IPS DF 19.7 (cell line): ENCODE measurements around the gene RINT1.
"Not testable (repeated sequence)": the region's sequence is repeated elsewhere in the genome, so short reads cannot be mapped to it uniquely, and the experiment has no call there.

Experiments used
- DNase-seq: peaks from one replicate; pipeline ENCODE4 v3.0.0-alpha.2; 2013; ENCODE audit warnings: low read depth, low spot score

Gene RINT1

DNA sequence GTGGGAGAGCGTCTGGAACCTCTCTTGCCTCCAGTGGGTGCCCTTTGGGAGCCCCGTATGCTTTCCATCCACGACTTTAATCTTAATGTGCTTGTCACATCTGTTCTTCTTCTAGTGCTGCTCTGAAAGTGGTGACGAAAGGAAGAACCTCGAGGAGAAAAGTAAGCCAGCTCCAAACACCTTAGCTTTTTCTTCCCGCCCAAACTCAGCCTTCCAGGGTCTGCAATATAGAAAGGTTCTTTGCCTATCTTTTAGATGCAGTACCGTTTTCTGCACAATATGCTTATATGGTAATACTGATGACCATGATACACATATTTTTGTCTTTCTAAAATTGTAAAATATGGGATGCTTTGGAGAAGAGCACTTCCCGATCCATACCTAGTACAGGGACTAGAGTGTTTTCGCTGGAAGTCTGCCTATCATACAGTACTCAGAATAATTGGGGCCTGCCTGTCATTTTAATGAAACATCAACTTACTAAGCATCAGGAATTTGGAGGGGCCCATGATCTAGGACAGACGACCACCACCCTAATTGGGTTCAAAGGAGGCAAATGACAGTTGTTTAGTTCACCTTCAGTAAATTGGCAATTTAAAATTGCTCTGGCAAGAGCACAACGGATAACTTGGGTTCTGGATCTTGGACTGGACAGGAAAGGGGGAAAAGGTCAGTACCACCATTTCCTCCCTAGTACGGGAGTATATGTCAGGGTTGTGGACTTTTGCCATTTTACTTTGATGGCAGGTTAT is 884 bp downstream of the RINT1 start:
- DNase-seq, result no peak

DNA sequence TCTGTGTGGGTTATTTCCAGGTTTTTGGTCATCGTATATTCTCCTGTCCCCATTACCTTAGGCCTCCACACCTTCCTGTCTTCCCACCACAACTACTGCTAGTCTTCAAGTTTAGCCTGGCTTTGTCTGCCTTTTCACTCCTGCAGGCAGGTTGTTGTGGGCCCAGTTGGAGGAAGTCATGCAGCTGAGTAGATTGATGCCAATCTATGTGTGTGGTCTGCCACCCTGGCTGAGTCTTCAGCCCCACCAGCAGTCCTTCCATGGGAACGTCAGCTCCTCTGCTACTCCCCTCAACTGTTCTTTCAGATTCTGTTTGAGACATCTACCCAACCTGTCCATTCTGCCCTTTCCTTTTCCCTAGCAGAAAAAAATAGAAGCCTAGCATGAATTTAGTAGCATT is 6.3 kb downstream of the RINT1 start:
- DNase-seq, result no peak

DNA sequence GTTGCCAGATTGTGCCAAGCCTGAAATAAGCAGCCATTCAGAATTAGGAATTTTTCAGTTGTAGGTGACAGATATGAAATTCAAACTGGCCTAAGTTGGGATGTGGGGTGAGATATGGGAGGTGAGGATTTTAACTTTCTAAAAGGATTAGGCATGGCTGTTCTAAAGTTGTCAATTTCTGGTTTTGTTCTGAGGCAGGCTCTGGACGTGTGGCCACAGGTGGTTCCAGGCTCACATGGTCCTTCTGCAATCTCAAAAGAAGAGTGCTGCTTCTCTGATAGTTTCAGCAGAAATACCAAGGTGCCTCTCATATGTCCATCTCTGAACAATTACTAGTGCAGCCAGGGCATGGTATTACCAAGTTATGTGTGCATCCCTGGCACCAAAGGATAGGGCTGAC is 27.9 kb downstream of the RINT1 start:
- no peak for DNase-seq

DNA sequence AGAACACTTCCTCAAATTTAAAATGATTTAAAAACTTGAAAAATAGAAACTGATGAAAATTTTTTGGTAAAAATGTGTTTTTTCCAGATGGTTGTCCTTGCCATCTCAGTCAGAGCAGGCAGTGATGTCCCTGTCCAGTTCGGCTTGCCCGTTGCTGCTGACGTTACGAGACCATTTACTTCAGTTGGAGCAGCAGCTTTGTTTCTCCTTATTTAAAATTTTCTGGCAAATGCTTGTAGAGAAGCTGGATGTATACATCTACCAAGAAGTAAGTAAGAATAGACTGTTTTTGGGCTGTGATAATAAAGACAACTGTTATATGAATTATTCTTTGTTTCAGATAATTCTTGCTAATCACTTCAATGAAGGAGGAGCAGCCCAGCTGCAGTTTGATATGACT is 33.2 kb downstream of the RINT1 start:
- no peak for DNase-seq

DNA sequence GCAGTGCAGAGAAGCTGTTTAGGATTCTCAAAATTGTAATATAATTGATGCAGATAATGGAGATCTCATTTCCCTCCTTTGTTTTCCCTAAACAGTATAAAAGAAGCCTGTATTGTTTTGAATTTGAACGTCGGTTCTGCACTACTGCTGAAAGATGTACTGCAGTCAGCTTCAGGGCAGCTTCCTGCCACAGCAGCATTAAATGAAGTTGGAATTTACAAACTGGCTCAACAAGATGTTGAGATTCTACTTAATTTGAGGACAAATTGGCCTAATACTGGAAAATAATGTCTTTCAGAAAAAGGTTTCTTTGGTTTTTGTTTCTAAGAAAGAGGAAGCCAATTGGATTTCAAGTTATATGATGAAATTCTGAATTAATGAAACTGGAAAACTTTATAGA is 35.0 kb downstream of the RINT1 start:
- DNase-seq, result no peak

DNA sequence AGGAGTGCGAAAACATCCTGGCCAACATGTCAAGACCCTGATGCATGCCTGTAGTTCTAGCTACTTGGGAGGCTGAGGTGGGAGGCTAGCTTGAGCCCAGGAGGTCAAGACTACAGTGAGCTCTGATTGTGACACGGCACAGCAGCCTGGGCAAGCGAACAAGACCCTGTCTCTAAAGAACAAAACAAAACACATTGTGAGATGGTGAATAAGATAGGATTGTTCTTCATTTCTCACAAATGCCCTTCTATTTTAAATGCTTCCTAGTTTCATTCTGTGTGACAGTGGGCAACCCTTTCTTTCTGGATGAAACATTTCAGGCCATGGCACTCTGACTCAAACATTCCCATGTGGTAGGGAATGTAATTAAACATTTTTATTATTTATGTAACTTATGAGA is 35.8 kb downstream of the RINT1 start:
- no peak for DNase-seq

DNA sequence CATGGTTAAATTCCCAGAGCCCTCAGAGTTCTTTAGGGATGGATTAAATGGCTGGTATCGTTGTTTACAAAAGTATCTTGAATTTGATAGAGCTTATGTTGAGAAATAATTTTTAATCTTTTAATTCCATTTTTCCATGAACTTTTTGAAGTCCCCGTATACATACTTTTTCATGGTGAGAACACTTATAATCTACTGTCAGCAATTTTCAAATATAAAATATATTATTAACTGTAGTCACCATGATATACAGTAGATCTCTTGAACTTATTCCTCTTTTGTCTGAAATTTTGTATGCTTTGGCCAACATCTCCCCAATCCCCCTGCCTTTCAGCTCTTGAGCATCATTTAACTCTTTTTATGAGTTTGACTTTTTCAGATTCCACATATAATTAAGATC is 39.9 kb downstream of the RINT1 start:
- no peak for DNase-seq

DNA sequence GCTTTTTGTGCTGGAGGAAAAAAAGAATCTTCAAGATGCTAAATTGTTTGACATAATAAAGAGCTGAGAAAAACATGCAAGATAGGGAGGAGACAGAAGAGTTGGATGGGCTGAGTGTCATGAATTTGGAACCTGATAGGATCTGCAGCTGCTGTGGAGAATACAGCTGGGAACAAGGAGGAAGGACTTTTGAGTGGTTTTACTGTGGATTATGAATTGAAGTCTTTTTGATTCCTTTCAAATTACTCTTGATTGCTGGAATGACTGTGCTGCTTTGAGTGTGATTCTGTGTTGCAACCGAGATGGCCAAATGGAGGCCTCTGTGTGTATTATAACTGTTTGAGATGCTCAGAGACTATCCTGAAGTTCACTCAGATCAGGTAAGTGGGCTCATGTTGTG is 45.2 kb downstream of the RINT1 start:
- DNase-seq, result no peak

DNA sequence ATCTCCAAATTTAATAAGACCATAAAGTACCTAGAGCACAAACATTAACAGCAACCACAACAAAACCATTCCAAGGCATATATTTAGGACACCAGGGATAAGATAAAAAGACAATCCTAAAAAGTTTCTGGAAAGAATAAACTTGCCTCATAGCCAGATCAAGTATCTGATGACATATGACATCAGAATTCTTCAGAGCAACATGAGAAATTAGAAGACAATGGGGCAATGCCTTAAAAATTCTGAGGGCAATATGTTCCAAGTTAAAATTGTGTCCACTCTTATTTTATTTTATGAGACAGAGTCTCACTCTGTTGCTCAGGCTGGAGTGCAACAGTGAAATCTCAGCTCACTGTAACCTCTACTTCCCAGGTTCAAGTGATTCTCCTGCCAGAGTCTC is 46.5 kb downstream of the RINT1 start:
- no peak for DNase-seq

DNA sequence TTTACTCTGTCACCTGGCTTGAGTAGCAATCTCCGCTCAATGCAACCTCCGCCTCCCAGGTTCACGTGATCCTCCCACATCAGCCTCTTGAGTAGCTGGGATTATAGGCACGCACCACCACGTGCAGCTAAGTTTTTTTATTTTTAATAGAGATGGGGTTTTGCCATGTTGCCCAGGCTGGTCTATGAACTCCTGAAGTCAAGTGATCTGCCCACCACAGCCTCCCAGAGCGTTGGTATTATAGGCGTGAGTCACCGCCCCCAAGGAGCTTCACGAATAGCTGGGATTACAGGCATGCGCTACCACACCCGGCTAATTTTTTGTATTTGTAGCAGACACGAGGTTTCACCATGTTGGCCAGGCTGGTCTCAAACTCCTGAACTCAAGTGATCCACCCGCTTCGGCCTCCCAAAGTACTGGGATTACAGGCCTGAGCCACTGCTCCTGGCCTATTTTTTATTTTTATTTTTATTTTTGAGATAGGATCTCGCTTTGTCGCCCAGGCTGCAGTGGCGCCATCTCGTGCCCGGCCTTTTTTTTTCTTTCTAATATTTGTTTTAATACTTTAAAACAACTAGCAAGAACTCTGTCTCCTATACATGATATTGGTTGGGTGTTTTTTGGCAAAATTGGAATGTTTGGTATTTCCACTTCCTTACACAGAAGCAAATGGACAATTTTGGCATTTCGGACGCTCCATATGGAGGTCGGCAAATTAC is 48.2 kb downstream of the RINT1 start:
- DNase-seq, result no peak

DNA sequence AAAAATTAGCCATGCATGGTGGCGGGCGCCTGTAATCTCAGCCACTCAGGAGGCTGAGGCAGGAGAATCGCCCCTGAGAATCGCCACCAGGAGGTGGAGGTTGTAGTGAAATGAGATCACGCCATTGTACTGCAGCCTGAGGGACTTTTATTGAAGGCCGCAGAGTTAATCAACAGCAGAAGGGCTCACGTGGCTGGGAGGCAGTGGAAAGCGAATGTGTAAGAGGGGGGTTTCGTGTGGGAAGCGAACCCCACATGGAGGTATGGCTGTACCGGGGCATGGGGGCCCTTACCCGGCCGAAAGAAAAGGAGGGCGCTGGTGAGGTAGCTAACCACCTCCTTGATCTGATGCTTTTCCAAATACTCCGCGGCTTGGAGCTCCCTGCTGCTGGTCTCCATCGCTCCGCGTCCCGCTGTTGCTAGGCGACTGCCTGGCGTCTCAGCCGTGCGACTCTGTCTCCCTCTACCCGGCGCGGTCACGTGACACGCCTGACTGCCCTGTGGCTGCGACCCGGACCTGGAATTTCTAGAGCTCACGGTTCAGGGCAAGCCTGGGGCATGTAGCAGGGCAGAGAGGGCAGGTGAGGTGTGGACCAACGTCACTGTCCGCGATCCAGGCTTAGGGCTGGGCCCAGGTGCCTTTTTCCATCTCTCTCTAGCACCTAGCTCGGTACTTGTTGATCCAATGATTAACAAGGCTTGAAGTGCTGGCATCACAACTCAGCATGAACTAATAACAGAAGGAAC is 49.2 kb downstream of the RINT1 start, which contains the start of gene EFCAB10:
Gene EFCAB10, minus strand, starts transcription at position 428 of the 746 bp plus-strand sequence. Its CDS starts 30 bp downstream, at position 398.
- peak; percentile 92 for DNase-seq

DNA sequence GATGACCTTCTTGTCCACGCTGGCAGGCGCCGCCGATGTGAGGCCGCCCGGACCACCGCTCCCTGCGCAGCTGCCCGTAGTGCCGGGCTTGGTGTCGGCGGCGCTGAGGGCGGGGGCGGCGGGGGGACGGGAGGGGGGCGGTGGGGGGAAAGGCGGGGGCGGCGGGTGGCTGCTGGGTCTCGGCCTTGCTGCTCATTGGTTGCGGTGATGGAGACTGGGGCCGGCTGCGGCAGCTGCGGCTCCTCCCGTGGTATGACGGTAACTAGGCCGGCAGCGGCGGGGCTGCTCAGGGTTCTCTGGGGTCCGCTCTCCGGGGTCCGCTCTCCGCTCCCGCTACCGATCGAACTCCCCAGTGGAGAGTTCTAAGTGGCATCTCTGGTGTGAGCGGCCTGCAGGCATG is 51.1 kb downstream of the RINT1 start:
- no peak for DNase-seq

DNA sequence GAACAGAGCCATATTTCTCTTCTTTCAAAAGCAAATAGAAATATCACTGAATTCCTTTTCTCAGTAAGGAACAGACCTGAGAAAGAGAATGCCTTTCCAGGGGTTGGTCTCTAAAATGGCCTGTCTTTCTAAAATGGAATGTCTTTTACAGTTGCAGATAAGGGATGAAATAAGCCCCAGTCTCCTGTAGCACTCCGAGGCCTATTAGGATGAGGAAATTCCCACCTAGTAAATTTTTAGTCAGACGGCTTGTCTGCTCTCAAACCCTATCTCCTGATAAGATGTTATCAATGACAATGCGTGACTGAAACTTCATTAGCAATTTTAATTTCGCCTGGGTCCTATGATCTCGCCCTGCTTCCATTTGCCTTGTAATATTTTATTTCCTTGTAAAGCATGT is 52.2 kb downstream of the RINT1 start:
- no peak for DNase-seq

DNA sequence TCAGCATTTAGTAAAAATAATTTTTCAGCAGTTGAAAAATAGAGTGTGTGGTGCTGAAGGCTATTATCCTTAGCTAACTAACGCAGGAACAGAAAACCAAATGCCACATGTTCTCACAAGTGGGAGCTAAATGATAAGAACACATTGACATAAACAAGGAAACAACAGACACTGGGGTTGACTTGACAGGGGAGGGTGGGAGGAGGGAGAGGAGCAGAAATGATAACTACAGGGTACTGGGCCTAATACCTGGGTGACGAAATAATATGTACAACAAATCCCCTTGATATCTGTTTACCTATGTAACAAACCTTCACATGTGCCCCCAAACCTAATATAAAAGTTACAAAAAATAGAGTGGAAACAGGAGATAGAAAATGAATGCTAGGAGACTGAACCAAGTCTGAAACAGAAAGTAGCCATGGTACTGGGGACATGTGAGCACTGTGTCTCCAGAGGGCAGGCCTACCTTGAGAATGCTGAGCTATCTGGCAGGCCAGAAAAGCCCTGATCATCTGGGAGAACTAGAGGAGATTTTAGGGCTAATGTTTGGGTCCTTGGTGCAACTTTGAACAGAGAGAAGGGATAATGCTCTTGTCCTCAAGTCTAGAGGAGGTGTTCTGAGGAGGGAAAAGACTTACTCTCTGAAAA is 54.0 kb downstream of the RINT1 start:
- DNase-seq, result no peak

DNA sequence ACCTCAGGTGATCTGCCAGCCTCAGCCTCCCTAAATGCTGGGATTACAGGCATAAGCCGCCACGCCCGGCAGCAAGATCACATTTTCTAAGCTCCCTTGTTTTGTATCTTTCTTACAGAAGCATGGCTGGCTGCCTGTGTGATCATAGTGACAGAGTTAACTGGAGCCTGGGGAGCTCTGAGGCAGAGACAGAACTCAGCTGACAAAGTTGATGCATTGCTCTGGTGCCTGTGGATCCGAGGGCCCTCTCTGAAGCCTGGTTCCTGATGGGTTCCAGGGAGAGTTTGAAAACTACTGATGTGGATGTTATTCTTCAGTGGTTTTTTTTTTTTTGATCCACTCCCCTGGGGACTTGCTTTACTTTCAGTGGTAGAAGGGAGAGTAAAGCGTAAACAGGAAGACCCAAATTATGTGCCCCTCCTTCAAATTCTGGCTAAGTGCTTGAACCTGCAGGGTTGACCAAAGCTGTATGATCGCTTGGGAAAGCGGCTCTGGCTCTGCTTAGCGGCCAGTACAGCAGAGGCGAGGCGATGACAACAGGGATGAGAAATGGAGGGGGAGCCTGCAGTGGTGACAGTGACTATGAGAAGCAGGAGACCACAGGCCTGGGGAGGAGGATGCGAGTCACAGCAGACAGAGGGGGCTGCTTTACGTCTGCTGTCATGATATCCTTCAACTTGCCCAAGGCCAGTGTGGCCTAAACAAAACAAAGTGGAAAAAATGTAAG is 56.1 kb downstream of the RINT1 start:
- DNase-seq, result no peak

DNA sequence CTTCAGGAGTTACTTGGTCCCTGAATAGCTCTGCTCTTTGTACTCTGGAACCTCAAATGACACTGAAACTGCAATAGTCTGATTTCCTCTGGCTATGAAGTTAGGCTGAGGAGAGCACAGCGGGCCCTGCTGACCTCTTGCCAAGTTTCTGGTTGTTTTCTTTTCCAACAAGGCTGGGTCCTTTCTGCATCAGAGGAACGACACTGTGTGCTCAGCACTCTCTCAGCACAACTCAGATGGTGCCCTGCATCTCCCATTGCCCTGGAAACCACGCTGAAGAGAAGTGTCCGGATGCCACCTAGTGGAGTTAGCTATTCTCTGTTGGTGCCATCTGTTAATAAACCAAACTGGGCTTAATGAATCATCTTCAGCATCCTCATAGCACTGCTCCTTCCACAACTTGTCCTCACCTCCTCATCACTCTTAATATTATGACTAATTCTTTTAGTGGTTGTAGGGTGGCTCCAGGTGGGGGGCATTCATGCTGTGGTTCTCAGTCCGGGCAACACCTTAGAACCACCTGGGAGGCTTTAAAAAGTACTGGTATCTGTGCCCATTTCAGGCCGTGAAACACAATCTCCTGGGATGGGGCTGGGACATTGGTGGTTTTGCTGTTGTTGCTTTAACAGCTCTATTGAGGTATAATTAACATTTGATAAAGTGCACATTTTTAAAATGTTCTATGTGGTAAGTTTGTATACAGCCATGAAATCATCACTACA is 57.5 kb downstream of the RINT1 start:
- no peak for DNase-seq

DNA sequence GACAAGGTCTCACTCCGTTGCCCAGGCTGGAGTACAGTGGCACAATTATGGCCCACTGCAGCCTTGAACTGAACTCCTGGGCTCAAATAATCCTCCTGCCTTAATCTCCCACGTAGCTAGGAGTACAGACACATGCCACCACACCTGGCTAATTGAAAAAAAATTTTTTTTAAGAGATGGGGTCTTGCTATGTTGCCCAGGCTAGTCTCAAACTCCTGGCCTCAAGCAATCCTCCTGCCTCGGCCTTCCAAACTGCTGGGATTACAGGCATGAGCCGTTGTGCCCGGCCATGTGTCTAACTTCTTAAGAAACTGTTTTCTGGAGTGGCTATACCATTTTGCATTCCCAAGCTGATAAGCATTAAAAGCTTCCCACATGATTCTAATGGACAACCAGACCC is 58.8 kb downstream of the RINT1 start:
- DNase-seq, result no peak

DNA sequence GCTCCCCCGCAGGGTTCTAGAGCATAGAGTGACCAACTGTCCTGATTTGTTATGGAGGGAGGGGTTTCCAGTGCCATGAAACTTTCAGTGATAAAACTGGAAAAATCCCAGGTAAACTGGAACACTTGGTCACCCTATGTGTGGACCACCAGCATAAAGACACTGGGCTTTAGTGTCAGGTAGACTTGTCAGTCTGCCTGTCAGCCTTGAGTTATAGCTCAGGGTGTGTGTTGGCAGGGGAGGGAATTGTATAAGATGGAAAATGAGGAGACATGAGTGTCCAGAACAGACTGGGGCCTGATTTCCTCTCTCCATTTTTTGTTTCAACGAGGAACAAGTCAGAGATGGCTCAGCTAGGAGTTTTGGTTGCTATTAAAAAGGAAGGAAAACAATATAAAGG is 59.5 kb downstream of the RINT1 start:
- no peak for DNase-seq

DNA sequence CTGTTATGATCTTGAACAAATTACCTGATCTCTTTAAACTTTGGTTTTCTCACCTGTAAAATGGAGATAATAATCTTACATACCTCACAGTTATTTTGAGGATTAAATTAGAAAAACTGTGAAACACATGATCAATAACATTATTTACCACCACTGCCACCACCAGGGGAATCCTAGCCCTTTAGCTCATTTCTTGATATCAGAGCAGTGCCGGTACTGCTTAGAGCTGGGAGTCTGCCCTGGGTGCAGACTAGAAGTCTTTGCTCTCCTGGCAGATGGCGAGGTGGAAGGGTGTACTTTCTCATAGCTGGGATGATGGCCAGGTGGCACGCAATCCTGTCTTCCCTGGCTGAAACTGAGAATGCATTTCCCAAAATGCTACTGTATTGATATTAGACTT is 62.0 kb downstream of the RINT1 start:
- no peak for DNase-seq

DNA sequence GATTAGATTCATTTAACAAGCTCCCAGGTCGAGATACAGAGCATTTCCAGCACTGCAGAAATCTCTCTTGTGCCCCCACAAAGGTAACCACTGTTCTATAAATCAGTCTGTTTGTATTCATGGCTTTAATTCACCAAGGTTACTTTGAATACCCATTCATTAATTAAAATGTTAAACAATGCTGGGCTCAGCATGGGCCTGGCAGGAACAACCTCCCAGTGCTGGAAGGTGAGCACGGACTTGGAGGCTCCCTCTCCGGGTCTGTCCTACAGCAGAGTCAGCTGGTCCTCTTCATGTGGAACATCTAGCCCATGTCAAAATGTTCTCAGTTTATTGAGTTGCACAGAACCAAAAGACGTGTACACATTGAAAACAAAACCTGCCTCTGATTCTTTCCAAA is 64.9 kb downstream of the RINT1 start:
- no peak for DNase-seq

DNA sequence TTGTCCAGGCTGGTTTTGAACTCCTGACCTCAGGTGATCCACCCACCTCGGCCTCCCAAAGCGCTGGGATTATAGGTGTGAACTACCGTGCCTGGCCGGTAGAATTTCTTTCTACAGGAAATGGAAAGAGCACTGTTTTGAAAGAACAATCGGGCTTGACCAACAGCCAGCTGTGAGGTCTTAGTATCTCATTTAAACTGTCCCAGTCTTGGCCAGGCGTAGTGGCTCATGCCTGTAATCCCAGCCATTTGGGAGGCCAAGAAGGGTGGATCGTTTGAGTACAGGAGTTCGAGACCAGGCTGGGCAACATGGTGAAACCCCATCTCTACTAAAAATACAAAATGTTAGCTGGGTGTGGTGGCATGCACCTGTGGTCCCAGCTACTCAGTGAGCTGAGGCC is 67.1 kb downstream of the RINT1 start:
- not testable (repeated sequence) for DNase-seq
